ENCODE results near the gene ELOB. TPM values are rescaled to one million over a fixed set of nuclear protein-coding genes. Genes with fewer than 3 reads are reported as not detected.

The ELOB gene
- total RNA-seq, 1 experiment from 2014 or later: 319 TPM

DNA sequence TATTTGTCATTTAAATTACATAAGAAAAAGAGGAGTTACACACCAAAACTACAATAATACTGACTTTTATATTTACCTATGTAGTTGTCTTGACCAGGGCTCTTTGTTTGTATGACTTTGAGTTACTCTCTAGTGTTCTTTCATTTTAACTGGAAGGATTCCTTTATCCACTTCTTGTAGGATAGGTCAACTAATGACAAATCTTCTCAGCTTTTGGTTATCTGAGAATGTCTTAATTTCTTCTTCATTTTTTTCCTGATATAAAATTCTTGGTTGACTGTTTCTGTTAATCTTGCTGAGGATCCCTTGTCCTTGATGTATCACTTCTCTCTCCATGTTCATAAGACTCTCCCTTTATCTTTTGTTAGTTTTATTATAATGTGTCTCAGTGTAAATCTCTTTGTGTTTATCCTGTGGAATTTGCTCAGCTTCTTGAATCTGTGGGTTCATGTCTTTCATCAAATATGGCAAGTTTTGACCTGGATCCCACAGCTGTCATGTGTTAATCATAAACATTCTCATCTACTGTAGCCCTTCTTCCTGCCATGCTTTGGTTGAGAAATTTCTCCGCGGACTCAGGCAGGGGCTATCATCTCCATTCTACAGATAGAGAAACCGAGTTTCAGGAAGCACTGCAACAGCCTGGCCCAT is 26.6 kb upstream of the ELOB start:
- no peaks in the 10 kb centered on the region for H4K20me1 ChIP-seq (ENCODE audit: control insufficient read depth, insufficient read depth, insufficient read length)
- no peak overlapping the region for H4K5ac ChIP-seq (ENCODE audit: insufficient read length, low read depth, low read length)
- H3T11ph ChIP-seq (ENCODE audit: low read length): no peak overlapping the region
- H3K56ac ChIP-seq (ENCODE audit: insufficient read length, low read depth, low read length): no peak overlapping the region
- H4K91ac ChIP-seq (ENCODE audit: insufficient read length, low read depth, low read length): no peak overlapping the region
- WGBS (ENCODE audit: extremely low coverage, insufficient read length, low lambda C conversion rate): no CpG with 5 or more reads among the region's 3 CpGs
- H2BK20ac ChIP-seq (ENCODE audit: low read depth, low read length, poor library complexity, severe bottlenecking): no peak overlapping the region
- H3K18ac ChIP-seq (ENCODE audit: insufficient read length, low read depth, low read length): no peak overlapping the region
- no peaks in the 10 kb centered on the region for H3K4me1 Mint-ChIP-seq
- DNase-seq: no peak
- no peak overlapping the region for H3K14ac ChIP-seq (ENCODE audit: insufficient read depth, low read length)
- H2AK5ac ChIP-seq (ENCODE audit: insufficient read length, low read length): no peak overlapping the region
- H3K4me1 ChIP-seq (ENCODE audit: insufficient read depth, low read length): no peaks in the 10 kb centered on the region
- peaks cover 10% of the 10 kb centered on the region for H3K9me3 ChIP-seq (ENCODE audit: control insufficient read depth, low read depth, low read length)
- no peak overlapping the region for H2BK5ac ChIP-seq (ENCODE audit: insufficient read length, low read length)
- H3K4me2 ChIP-seq (ENCODE audit: insufficient read depth, insufficient read length, low read length): no peak overlapping the region
- no peak overlapping the region for H4K8ac ChIP-seq (replicated peaks; ENCODE audit: insufficient read length, low read depth, low read length)
- H3K9ac ChIP-seq (ENCODE audit: extremely low read depth, insufficient read length, low read length): no peak overlapping the region
- no peaks in the 10 kb centered on the region for H3K79me2 ChIP-seq (ENCODE audit: insufficient read depth, low read length)
- H3K23ac ChIP-seq (ENCODE audit: insufficient read length, low read depth, low read length): no peak overlapping the region
- no peak overlapping the region for H3K27ac ChIP-seq (ENCODE audit: insufficient read length, low read depth, low read length)
- H3K36me3 Mint-ChIP-seq (ENCODE audit: insufficient read depth in 1 of 3, low read depth in 3 of 3): peaks cover 0 to 4% (median 0%) of the 10 kb centered on the region in 3 experiments; a peak in 2 of 7 replicates
- H3K23me2 ChIP-seq (ENCODE audit: insufficient read length, low read depth, low read length, poor library complexity, severe bottlenecking): no peaks in the 10 kb centered on the region
- no peak overlapping the region for H3K4ac ChIP-seq (ENCODE audit: low read depth, low read length)
- H3K27me3 Mint-ChIP-seq (ENCODE audit: low read depth): peaks cover 29% of the 10 kb centered on the region
- no peak overlapping the region for H2AFZ ChIP-seq (ENCODE audit: low read length)
- no peaks in the 10 kb centered on the region for H3K27me3 ChIP-seq (ENCODE audit: insufficient read depth, low read length)
- H3K27ac Mint-ChIP-seq: no peak overlapping the region
- no peak overlapping the region for H2BK120ac ChIP-seq (ENCODE audit: low read depth, low read length, poor library complexity, severe bottlenecking)
- TF ChIP-seq, protein P1, sequence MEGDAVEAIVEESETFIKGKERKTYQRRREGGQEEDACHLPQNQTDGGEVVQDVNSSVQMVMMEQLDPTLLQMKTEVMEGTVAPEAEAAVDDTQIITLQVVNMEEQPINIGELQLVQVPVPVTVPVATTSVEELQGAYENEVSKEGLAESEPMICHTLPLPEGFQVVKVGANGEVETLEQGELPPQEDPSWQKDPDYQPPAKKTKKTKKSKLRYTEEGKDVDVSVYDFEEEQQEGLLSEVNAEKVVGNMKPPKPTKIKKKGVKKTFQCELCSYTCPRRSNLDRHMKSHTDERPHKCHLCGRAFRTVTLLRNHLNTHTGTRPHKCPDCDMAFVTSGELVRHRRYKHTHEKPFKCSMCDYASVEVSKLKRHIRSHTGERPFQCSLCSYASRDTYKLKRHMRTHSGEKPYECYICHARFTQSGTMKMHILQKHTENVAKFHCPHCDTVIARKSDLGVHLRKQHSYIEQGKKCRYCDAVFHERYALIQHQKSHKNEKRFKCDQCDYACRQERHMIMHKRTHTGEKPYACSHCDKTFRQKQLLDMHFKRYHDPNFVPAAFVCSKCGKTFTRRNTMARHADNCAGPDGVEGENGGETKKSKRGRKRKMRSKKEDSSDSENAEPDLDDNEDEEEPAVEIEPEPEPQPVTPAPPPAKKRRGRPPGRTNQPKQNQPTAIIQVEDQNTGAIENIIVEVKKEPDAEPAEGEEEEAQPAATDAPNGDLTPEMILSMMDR (conservative IDR thresholded peaks at IDR 0.05): no peak
- no peak overlapping the region for H2BK12ac ChIP-seq (ENCODE audit: insufficient read length, low read depth, low read length)
- H3K79me1 ChIP-seq (ENCODE audit: insufficient read depth, low read depth, low read length, poor library complexity, severe bottlenecking): no peaks in the 10 kb centered on the region
- H3K9me3 Mint-ChIP-seq: peaks cover 27 to 28% of the 10 kb centered on the region in 2 experiments
- no peak overlapping the region for H2BK15ac ChIP-seq (ENCODE audit: low read depth, low read length)
- H3K4me3 Mint-ChIP-seq: no peak overlapping the region
